Activated T-helper 1 cell treated with anti-CD3 and anti-CD28 coated beads, Interleukin-12 subunit alpha, Interleukin-12 subunit beta, Interleukin-2, Interleukin-4 antibody, amounts not matched to agents 30 ng/mL and 10 ng/mL and 1 ng/mL, durations not matched to agents 14 hours and 24 hours and 36 hours (primary cell): Measurements from ENCODE around the gene HEYL. TPM values are rescaled to one million over a fixed set of nuclear protein-coding genes. Genes with fewer than 3 reads are reported as not detected.
A peak's percentile ranks its signal among the peaks of the same experiment; 100 is the strongest.

Experiments
- DNase-seq: peaks from one replicate; pipeline ENCODE4 v3.0.0; 2021; ENCODE audit warnings: low spot score
- H3K27ac Mint-ChIP-seq: one replicate; pipeline ENCODE4 v1.8.0; 2021; ENCODE audit warnings: mild to moderate bottlenecking, mixed read lengths
- H3K27me3 Mint-ChIP-seq: one replicate; pipeline ENCODE4 v1.8.0; 2022; ENCODE audit warnings: mild to moderate bottlenecking, moderate library complexity, mixed read lengths; ENCODE audit not compliant: insufficient read depth
- H3K36me3 Mint-ChIP-seq: one replicate; pipeline ENCODE4 v1.8.0; 2021; ENCODE audit warnings: low read depth, mixed read lengths
- H3K4me1 Mint-ChIP-seq: one replicate; pipeline ENCODE4 v1.8.0; 2021; ENCODE audit warnings: low read depth, mixed read lengths
- H3K4me3 Mint-ChIP-seq: one replicate; pipeline ENCODE4 v1.8.0; 2021; ENCODE audit warnings: mild to moderate bottlenecking, moderate library complexity, mixed read lengths
- H3K9me3 Mint-ChIP-seq: one replicate; pipeline ENCODE4 v1.8.0; 2021; ENCODE audit warnings: mixed read lengths
- intact Hi-C: fragments of 100-400 bp; cut with micrococcal nuclease; formaldehyde crosslinking; loops from one replicate; pipeline ENCODE4 v1.15.1; 2024
- total RNA-seq: library from RNA; stranded (reverse); gene quantifications from 2 replicates; pipeline ENCODE4 v1.2.3, GENCODE V29; 2022

HEYL gene
- 0.10 TPM in 2 replicates for total RNA-seq

- intact Hi-C loops = no loop called here
Measured at GRCh38 chr1:39639305-39640130, at the start of gene HEYL. TSS of gene HEYL (minus strand) at chr1:39639643. CDS start at chr1:39639625, 18 bp downstream.

GRCh38 chr1:39689214-39689613 is 49.8 kb upstream of the HEYL start:
- Mint-ChIP-seq H3K9me3 (no peaks in the 10 kb centered on the region), H3K27ac (no peak overlapping the region), H3K27me3 (peaks cover 31% of the 10 kb centered on the region), H3K4me1 (peaks cover 29% of the 10 kb centered on the region), H3K36me3 (peaks cover 3% of the 10 kb centered on the region), H3K4me3 (no peak overlapping the region)
- no peak for DNase-seq
- intact Hi-C loops = no loop called here

More at GRCh38 chr1:39639305-39640130, at the start of gene HEYL:
- peak; percentile 65 for DNase-seq
- Mint-ChIP-seq H3K36me3 (no peaks in the 10 kb centered on the region), H3K27ac (no peak within 1 kb of the TSS), H3K4me1 (no peaks in the 10 kb centered on the region), H3K4me3 (peak within 1 kb of the TSS; percentile 45), H3K27me3 (peaks cover 26% of the 10 kb centered on the region), H3K9me3 (no peaks in the 10 kb centered on the region)

GRCh38 chr1:39688706-39689105 is 49.3 kb upstream of the HEYL start:
- no peak for DNase-seq
- Mint-ChIP-seq H3K4me3 (no peak overlapping the region), H3K27ac (no peak overlapping the region), H3K9me3 (no peaks in the 10 kb centered on the region), H3K27me3 (peaks cover 31% of the 10 kb centered on the region), H3K4me1 (peaks cover 26% of the 10 kb centered on the region), H3K36me3 (peaks cover 3% of the 10 kb centered on the region)
- intact Hi-C loops = no loop called here

GRCh38 chr1:39687243-39687642 is 47.8 kb upstream of the HEYL start:
- H3K9me3 Mint-ChIP-seq = no peaks in the 10 kb centered on the region
- peaks cover 8% of the 10 kb centered on the region for H3K36me3 Mint-ChIP-seq
- peaks cover 25% of the 10 kb centered on the region for H3K27me3 Mint-ChIP-seq
- intact Hi-C loops = no loop called here
- H3K4me3 Mint-ChIP-seq = no peak overlapping the region
- H3K27ac Mint-ChIP-seq = no peak overlapping the region
- peaks cover 26% of the 10 kb centered on the region for H3K4me1 Mint-ChIP-seq
- DNase-seq = no peak

GRCh38 chr1:39685071-39685470 is 45.6 kb upstream of the HEYL start:
- no peak for DNase-seq
- Mint-ChIP-seq H3K36me3 (peaks cover 8% of the 10 kb centered on the region), H3K27me3 (peaks cover 24% of the 10 kb centered on the region), H3K27ac (no peak overlapping the region), H3K9me3 (no peaks in the 10 kb centered on the region), H3K4me3 (no peak overlapping the region), H3K4me1 (peaks cover 25% of the 10 kb centered on the region)
- intact Hi-C loops = no loop called here

- H3K9me3 Mint-ChIP-seq = no peaks in the 10 kb centered on the region
- DNase-seq = no peak
- H3K4me1 Mint-ChIP-seq = peaks cover 17% of the 10 kb centered on the region
- peaks cover 19% of the 10 kb centered on the region for H3K27me3 Mint-ChIP-seq
- no peak overlapping the region for H3K27ac Mint-ChIP-seq
- intact Hi-C loops = no loop called here
- no peak overlapping the region for H3K4me3 Mint-ChIP-seq
- H3K36me3 Mint-ChIP-seq = peaks cover 8% of the 10 kb centered on the region
Measured at GRCh38 chr1:39684313-39684664, 44.8 kb upstream of the HEYL start.

- Mint-ChIP-seq H3K27ac (no peak overlapping the region), H3K27me3 (peaks cover 16% of the 10 kb centered on the region), H3K36me3 (peaks cover 8% of the 10 kb centered on the region), H3K4me1 (peaks cover 15% of the 10 kb centered on the region), H3K9me3 (no peaks in the 10 kb centered on the region), H3K4me3 (no peak overlapping the region)
- intact Hi-C loops = no loop called here
- no peak for DNase-seq
Measured at GRCh38 chr1:39683591-39684312, 44.3 kb upstream of the HEYL start.

- H3K27me3 Mint-ChIP-seq = peaks cover 10% of the 10 kb centered on the region
- intact Hi-C loops = no loop called here
- H3K27ac Mint-ChIP-seq = no peak overlapping the region
- no peak for DNase-seq
- peaks cover 10% of the 10 kb centered on the region for H3K4me1 Mint-ChIP-seq
- no peak overlapping the region for H3K4me3 Mint-ChIP-seq
- H3K9me3 Mint-ChIP-seq = no peaks in the 10 kb centered on the region
- peaks cover 8% of the 10 kb centered on the region for H3K36me3 Mint-ChIP-seq
Measured at GRCh38 chr1:39681999-39682398, 42.6 kb upstream of the HEYL start.

GRCh38 chr1:39681294-39681693 is 41.9 kb upstream of the HEYL start:
- H3K9me3 Mint-ChIP-seq = no peaks in the 10 kb centered on the region
- H3K27me3 Mint-ChIP-seq = peaks cover 8% of the 10 kb centered on the region
- H3K27ac Mint-ChIP-seq = no peak overlapping the region
- intact Hi-C loops = no loop called here
- no peak for DNase-seq
- H3K4me3 Mint-ChIP-seq = no peak overlapping the region
- H3K4me1 Mint-ChIP-seq = peaks cover 10% of the 10 kb centered on the region
- peaks cover 8% of the 10 kb centered on the region for H3K36me3 Mint-ChIP-seq

- no peak overlapping the region for H3K27ac Mint-ChIP-seq
- intact Hi-C loops = no loop called here
- DNase-seq = no peak
- peaks cover 10% of the 10 kb centered on the region for H3K4me1 Mint-ChIP-seq
- H3K27me3 Mint-ChIP-seq = peaks cover 8% of the 10 kb centered on the region
- peaks cover 8% of the 10 kb centered on the region for H3K36me3 Mint-ChIP-seq
- H3K9me3 Mint-ChIP-seq = no peaks in the 10 kb centered on the region
- no peak overlapping the region for H3K4me3 Mint-ChIP-seq
Measured at GRCh38 chr1:39680751-39681150, 41.3 kb upstream of the HEYL start.

GRCh38 chr1:39679821-39680220 is 40.4 kb upstream of the HEYL start:
- H3K36me3 Mint-ChIP-seq = peaks cover 6% of the 10 kb centered on the region
- peaks cover 10% of the 10 kb centered on the region for H3K4me1 Mint-ChIP-seq
- intact Hi-C loops = no loop called here
- no peak for DNase-seq
- no peak overlapping the region for H3K4me3 Mint-ChIP-seq
- H3K9me3 Mint-ChIP-seq = no peaks in the 10 kb centered on the region
- no peak overlapping the region for H3K27ac Mint-ChIP-seq
- peaks cover 7% of the 10 kb centered on the region for H3K27me3 Mint-ChIP-seq

- no peak for DNase-seq
- peaks cover 10% of the 10 kb centered on the region for H3K4me1 Mint-ChIP-seq
- H3K4me3 Mint-ChIP-seq = no peak overlapping the region
- H3K36me3 Mint-ChIP-seq = peaks cover 5% of the 10 kb centered on the region
- peaks cover 4% of the 10 kb centered on the region for H3K27me3 Mint-ChIP-seq
- H3K27ac Mint-ChIP-seq = no peak overlapping the region
- H3K9me3 Mint-ChIP-seq = no peaks in the 10 kb centered on the region
- intact Hi-C loops = no loop called here
Measured at GRCh38 chr1:39678889-39679288, 39.4 kb upstream of the HEYL start.

- Mint-ChIP-seq H3K4me1 (peaks cover 10% of the 10 kb centered on the region), H3K27ac (no peak overlapping the region), H3K27me3 (peaks cover 5% of the 10 kb centered on the region), H3K9me3 (no peaks in the 10 kb centered on the region), H3K36me3 (peaks cover 2% of the 10 kb centered on the region), H3K4me3 (no peak overlapping the region)
- intact Hi-C loops = no loop called here
- no peak for DNase-seq
Measured at GRCh38 chr1:39677645-39678044, 38.2 kb upstream of the HEYL start.
